Thoracic aorta (tissue), 2 donors: Measurements from ENCODE around the gene IGF2BP1. TPM values are rescaled to one million over a fixed set of nuclear protein-coding genes. Genes with fewer than 3 reads are reported as not detected.

ENCODE experiments used
- ATAC-seq: fragments of 150-250 bp; one replicate; pipeline ENCODE4 v1.8.0; 2017; ENCODE audit warnings: low read depth; ENCODE audit not compliant: insufficient number of reproducible peaks, low FRiP score
- DNase-seq: peaks from one replicate; pipeline ENCODE4 v3.0.0-alpha.2; 2020; ENCODE audit warnings: low spot score
- H3K27ac ChIP-seq, 2 donors: fragments of 200-600 bp; sonication (generic); 1 replicate in 1 of 2; 2 replicates in 1 of 2; pipeline ENCODE4 v1.5.1; 2016; ENCODE audit warnings: mild to moderate bottlenecking in 2 of 2, moderate library complexity in 2 of 2
- H3K27me3 ChIP-seq: fragments of 200-600 bp; sonication (generic); replicated peaks from 2 replicates; pipeline ENCODE4 v1.6.0; 2016; ENCODE audit warnings: mild to moderate bottlenecking; ENCODE audit not compliant: insufficient read depth
- H3K36me3 ChIP-seq: fragments of 200-600 bp; sonication (generic); one replicate; pipeline ENCODE4 v1.5.1; 2016
- H3K4me1 ChIP-seq, 2 donors: fragments of 200-600 bp; sonication (generic); 1 replicate in 1 of 2; 2 replicates in 1 of 2; pipeline versions ENCODE4 v1.5.1 to v1.6.0; 2016; ENCODE audit warnings: low read depth in 2 of 2, mild to moderate bottlenecking in 1 of 2; ENCODE audit not compliant: control insufficient read depth in 1 of 2
- H3K4me3 ChIP-seq: fragments of 200-600 bp; sonication (generic); 2 replicates; pipeline ENCODE4 v1.5.1; 2016; ENCODE audit warnings: mild to moderate bottlenecking
- H3K9me3 ChIP-seq: fragments of 200-600 bp; sonication (generic); 2 replicates; pipeline ENCODE4 v1.5.1; 2016
- CTCF ChIP-seq: fragments of 200-600 bp; sonication (generic); IDR thresholded peaks from one replicate; pipeline ENCODE4 v1.5.1; 2019; ENCODE audit warnings: antibody characterized with exemption
- total RNA-seq, 2 donors: library from RNA; depleted of rRNA; stranded (reverse); fragments of >200 nt; gene quantifications; one replicate each; pipeline versions ENCODE4 v1.1.0 to v1.2.3, GENCODE V29; 2016

Gene IGF2BP1
- total RNA-seq, 2 donors from 2014 or later, result 0.07 TPM; not detected in 1

- peaks cover 53% of the 10 kb centered on the region for H3K27me3 ChIP-seq
- no peaks in the 10 kb centered on the region for H3K9me3 ChIP-seq
- H3K4me3 ChIP-seq, result no peak overlapping the region
- no peak overlapping the region for H3K27ac ChIP-seq
- no peak for DNase-seq
- ATAC-seq, result no peak
- TF ChIP-seq CTCF, result no peak
- peaks cover 13 to 28% of the 10 kb centered on the region in 2 donors for H3K4me1 ChIP-seq
- no peaks in the 10 kb centered on the region for H3K36me3 ChIP-seq
Observed at GRCh38 chr17:48993305-48993704, 3.9 kb upstream of the IGF2BP1 start.

DNA sequence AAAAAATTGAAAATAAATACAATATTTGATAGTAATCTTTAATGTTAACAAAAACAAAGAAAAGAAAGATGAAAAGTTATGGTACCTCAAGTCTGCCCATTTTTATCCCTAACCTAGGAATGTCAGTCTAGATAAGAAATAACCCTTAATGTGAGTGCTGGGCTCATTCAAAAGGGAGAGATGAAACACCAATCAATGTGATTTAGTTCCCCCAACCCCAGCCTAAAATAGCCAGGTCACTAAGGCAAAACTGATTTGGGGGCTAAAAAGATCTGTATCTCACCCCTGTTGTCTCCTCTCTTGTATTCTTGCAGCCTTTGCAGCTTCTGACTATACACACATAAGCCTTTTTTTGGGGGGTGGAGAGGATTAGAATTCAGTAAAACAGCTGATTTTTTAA lies 3.2 kb upstream of the IGF2BP1 start:
- ATAC-seq, result no peak

DNA sequence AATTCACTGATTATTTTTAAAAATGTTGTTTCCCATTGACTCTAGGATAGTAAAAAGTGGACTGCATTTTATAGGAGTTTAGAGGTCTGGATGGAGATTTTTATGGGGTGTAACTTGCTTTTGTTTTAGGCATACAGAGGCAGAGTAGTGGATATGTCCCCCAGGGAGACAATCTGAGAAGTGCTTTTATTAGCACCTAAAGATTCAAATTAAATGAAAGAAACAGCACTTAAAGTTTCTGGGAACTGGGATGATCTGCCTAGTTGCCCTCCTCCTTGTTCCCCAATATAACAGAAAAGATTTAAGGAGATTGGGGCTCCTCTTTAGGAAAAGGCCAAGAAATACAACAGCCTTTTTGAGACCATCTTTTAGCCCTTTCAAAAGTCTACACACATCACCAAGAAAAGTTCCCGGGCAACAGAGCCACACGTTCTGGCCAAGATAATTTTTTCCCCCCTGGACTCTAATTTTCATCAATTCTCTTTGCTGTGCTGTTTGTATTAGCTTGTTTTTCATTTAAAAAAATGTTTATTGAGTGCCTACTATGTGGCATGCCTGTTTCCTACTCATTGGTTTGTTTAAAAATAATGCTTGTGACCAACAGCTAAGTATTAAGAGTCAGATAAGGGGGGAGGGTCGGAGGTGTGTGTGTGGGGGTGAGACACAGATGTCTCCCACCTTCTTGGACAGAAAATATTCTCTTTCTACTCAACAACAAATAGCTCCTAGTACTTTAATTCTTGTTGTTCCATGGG lies 2.5 kb upstream of the IGF2BP1 start:
- H3K27me3 ChIP-seq, result peaks cover 61% of the 10 kb centered on the region
- no peak for ATAC-seq

More for the DNA sequence above, 3.2 kb upstream of the IGF2BP1 start:
- Histone ChIP-seq H3K4me1 (peaks cover 13 to 28% of the 10 kb centered on the region in 2 donors), H3K36me3 (no peaks in the 10 kb centered on the region), H3K4me3 (no peak overlapping the region), H3K9me3 (no peaks in the 10 kb centered on the region), H3K27me3 (peaks cover 59% of the 10 kb centered on the region), H3K27ac (no peak overlapping the region)
- no peak for DNase-seq
- TF ChIP-seq CTCF, result no peak

GRCh38 chr17:48995304-48995973 lies 1.7 kb upstream of the IGF2BP1 start:
- peaks cover 61% of the 10 kb centered on the region for H3K27me3 ChIP-seq
- no peaks in the 10 kb centered on the region for H3K9me3 ChIP-seq
- H3K4me3 ChIP-seq, result no peak overlapping the region
- no peaks in the 10 kb centered on the region for H3K36me3 ChIP-seq
- H3K4me1 ChIP-seq, result peaks cover 13 to 28% of the 10 kb centered on the region in 2 donors
- DNase-seq (no peak), ATAC-seq (no peak)
- no peak for TF ChIP-seq CTCF
- H3K27ac ChIP-seq, result no peak overlapping the region

More for the DNA sequence above, 2.5 kb upstream of the IGF2BP1 start:
- H3K4me3 ChIP-seq, result no peak overlapping the region
- DNase-seq, result no peak
- no peak for TF ChIP-seq CTCF
- peak overlapping the region in 1 of 2 donors; percentile 30 for H3K27ac ChIP-seq
- peaks cover 13 to 28% of the 10 kb centered on the region in 2 donors for H3K4me1 ChIP-seq
- no peaks in the 10 kb centered on the region for H3K36me3 ChIP-seq
- no peaks in the 10 kb centered on the region for H3K9me3 ChIP-seq

DNA sequence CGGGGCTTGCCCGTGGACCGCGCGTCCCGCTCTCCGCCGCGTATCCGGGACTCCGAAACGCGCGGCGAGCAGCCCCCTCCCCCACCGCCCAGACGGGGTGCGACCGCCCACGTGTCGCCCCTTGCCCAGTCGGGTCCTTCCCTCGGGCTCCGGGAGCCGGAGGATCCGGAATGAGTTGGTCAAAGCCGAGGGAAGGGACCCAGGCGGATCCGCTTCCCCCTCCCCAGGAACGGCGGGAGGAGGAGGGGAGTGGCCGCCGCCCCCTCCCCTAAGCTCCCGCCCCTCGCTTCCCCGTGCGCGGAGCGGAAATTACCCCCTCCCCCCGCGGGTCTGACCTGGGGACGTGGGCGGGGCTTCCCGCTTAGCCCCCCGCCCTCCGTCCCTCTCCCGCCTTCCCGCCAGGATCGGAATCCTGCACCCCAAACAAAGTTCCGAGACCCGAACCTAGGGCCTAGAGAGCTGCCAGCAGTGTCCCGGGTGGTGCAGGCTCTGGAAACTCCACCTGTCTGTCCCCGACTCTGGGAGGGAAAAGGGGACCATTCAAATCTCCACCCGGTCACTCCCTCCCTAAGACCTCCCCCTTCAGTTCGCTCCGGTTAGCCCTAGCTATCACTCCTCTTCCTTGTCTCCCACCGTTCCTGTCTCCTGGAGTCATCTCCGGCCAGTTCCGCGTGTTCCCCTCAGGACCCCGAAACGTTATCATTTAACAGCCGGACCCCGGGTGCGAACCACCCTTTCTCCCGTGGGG lies 1.0 kb upstream of the IGF2BP1 start:
- TF ChIP-seq CTCF, result no peak
- Histone ChIP-seq H3K9me3 (no peaks in the 10 kb centered on the region), H3K36me3 (no peaks in the 10 kb centered on the region), H3K27me3 (peaks cover 61% of the 10 kb centered on the region), H3K4me1 (peaks cover 13 to 28% of the 10 kb centered on the region in 2 donors), H3K4me3 (no peak overlapping the region), H3K27ac (no peak overlapping the region)
- DNase-seq, result no peak
- no peak for ATAC-seq
